IPS-11a (cell line): ENCODE data around the gene ELMO1.

Experiments
- H3K4me3 ChIP-seq: one replicate; pipeline ENCODE4 v1.5.1; 2013; ENCODE audit warnings: low read depth, low read length, control low read depth

Gene ELMO1

DNA sequence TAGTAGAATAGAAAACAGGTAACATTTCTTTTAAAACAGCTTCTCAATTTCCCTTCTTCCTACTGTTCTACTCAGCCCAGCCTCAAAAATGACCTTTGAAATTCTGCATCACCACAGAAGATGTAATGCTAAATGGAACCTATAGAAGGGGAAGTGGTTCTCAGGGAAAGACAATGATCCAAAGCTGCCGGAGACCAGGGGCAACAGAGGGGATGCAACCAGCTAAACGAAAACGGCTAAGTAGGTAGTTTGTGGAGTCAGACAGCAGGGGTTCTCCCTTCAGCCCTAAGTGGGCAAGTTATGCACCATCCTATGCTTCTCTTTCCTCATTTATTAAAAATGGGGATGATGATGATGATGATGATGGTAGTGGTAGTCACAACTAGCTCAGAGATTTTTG is 214.3 kb downstream of the ELMO1 start:
- no peak overlapping the region for H3K4me3 ChIP-seq

DNA sequence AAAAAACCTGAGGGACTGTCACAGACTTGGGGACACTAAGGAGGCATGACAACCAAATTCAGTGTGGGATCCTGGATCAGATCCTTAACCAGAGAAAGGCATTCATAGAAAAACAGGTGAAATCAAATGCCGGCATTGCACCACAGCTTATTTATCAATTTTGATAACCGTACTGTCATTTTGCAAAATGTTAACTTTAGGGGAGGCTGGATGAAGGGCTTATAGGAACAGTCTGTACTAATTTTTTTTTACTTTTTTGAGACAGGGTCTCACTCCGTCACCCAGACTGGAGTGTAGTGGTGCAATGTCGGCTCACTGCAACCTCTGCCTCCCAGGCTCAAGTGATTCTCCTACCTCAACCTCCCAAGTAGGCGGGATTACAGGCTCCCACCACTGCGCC is 217.1 kb downstream of the ELMO1 start:
- H3K4me3 ChIP-seq: no peak overlapping the region

DNA sequence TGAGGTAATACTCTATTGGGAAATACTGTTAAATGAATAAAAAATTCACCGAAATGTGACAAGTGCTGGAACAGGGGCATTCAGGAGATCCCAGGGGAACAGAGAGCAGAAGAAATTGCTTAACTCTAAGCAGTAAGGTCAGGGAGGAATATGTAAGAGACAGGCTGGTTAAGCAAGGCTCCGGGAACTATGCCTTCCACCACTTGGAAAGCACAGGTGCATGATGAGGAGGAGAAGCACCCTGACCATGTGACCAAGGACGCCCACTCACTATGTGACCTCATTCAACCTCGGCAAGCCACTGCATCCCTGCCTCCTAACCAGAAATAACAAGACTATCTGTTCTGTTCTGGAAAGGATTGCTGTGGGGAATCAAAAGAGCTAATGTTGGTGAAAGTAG is 218.4 kb downstream of the ELMO1 start:
- no peak overlapping the region for H3K4me3 ChIP-seq

DNA sequence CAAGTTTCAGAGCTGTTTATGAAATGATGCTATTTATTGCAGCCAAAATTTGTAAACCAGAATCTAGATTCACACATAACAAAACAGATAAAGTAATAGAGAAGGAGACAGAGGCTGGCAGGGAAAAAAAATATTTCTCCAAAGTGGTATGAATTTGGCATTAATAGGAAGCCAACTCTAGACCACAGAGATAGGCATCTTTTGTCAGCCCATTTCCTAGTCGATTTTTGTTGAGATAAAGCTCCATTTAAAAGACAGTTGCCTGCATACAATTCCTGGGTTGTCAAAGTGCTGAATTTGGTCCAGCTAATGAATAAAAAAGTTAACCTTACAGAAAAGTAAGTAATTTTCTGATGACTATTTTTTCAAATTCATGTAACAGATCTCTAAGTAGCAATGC is 219.3 kb downstream of the ELMO1 start:
- no peak overlapping the region for H3K4me3 ChIP-seq

DNA sequence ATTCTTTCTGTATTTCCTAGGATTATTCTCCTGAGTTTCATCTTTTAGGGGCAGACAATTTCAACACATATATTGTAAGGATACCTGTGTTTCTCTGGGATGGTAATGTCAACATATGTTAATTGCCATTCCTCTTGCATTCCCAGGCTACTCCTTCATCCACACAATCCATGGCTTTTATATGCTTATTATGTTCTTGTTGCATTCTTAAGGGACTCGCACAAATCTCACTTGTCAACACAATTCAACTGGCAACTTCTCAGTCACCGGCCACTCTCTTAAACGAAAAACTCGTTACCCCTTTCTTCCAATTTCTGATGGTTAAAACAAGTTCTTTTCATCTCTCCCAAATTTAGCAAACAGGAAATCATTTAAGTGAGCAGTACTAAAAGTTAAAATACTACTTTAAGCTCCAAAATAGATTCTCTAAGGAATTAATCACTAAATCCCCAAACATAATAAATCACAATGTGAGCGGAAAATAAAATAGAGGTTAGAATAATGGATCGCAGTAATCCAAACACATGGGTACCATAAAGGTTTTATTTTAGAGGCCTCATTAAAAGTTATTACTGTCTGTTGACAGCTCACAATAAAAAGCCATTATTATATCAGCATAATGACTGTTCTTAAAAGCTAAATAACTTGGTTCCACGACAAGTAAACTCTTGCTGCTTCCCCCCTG is 223.2 kb downstream of the ELMO1 start:
- H3K4me3 ChIP-seq: no peak overlapping the region

DNA sequence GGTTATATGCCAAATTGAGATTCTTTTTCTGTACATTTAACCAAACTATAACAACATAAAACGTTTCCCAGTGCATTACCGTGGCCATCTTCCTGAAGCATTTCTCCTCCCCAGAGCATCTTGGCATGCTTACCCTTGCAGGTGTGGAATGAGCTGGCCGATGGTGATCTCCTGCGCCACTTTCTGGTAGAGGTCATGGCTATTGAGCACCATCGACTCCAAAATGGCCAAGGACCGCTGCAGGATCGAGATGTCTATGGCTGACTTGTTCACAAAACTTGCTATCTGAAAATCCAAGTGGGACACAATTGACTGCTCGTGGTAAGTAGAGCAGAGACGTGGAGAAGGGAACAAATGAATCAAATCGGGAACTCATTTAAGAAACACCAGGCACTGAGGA is 223.9 kb downstream of the ELMO1 start:
- no peak overlapping the region for H3K4me3 ChIP-seq

DNA sequence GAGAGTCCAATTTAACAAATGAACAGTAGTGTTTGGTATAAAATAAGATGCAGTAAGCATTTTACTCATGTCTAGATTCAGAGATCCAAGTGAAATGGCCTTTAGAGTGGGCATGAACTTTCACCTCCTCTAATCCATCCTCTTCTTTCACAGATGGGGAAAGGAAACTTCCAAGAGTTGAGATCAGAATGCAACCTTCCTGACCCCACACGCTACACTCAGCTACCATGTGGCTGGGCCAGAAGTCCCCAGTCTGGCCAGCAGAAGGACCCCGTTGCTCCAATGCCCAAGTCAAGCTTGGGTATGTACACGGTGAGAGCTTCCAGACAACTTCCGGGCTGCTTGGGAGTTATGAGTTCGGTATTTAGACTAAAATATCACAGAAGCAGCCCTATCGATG is 228.0 kb downstream of the ELMO1 start:
- no peak overlapping the region for H3K4me3 ChIP-seq

DNA sequence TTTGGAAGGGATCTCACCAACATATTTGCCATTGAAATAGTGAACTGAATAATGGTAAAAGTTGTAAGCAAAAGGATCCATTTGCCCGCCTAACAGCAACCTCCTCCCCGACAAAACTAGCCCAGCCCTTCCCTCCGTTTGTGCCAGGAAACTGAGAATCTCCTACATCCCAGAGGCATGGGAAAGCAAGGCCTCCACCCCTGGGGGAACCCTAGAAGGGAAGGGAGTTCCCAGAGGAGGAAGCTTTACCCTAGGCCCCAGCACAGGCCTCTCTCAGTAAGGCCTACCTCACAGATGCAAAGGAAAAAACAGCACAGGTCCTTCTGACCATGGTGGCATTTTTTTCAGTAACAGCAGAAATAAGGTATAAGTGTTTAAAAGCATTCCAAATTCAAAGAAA is 229.7 kb downstream of the ELMO1 start:
- no peak overlapping the region for H3K4me3 ChIP-seq

DNA sequence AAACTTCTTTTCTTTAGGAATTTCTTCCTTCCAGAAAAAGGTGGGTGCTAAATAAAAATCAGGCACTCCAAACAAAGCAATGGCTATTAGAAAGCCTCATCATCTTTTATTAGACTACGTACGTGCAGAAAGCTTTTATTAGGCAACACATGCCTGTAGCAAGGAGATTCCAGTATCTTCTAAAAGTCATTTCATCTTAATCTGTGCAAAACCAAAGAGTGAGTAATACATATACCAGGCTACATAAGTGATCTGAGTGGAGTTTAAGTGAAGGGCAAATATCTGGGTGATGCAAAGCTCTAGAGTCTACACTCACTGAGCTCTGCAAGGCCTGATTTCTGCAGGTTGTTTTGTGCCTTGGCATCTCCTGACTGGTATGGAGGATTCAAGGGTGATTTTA is 231.7 kb downstream of the ELMO1 start:
- no peak overlapping the region for H3K4me3 ChIP-seq

DNA sequence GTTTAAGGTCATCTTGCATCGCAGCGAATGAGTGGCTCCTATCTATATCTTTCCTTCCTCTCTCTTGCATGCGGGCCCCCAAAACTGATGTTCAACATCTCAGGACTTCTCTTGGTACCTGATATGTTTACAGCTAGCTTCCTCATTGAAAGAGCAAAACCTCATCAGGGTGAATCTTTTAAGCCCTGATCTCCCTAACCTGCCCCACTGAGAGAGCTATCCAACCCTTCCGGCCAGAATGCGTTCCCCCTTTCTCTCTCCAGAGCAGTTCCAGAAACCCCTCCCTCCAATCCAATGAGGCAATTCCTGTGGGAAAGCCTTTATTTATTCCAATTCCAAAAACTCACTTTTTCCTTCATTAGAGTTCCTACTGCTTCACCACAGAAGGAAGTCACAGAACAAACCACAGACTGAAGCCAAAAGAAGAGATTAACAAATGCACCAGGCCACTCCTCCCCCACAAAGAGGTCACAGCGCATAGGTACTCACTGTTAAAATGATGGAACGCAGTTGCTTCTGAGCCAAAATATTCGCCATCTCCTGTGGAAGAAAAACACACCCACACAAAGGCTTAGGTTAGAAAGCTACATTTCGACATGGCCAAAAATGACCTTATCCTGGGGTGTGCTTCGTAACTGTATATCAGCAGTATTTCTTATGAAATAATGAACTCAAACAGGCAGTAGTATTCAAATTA is 232.4 kb downstream of the ELMO1 start:
- H3K4me3 ChIP-seq: no peak overlapping the region

DNA sequence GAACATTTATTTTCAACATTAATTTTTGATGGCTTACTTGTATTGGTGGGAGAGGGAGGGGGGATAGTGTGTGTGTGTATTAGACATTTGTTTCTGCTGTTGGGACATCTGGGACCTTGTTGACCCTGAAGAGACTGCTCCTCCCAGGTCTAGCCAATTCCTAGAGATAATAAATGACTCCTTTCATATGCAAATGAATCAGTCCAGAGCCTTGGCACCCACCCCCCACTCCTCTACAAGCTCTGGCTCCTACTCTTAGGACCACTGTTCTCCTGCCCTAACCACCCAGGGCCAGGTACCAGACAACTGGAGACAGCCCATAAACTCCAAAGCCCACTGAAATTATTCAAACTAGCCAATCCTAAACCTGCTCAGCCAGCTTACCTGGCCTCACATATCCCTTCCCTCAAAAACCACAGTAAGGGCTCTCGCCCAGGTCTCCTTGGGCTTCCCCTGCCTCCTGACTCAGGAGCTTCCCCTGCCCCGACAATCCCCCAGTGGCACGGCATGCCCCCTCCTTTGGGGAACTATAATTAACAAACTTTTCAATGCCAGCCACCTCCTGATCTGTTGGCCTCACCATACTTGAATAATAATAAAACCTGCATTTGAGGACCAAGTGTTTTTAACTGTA is 233.3 kb downstream of the ELMO1 start:
- no peak overlapping the region for H3K4me3 ChIP-seq

DNA sequence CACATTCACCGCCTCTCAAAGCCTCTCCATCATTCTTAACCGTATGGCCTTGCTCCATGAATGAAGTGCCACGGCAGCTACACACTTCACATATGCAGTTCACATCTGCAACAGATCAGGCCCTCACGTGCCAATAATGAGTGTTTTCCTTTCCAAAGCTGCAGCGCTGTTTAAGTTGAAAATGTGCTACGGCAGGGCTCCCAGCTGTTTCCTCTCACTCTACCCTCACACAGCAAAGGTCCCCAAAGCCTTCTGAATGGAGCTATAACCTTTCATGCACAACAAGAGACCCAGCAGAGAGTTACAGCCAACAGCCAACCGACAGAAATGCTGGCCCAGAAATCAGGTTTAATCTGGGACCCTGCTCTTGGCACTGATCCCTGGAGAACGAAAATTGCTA is 236.1 kb downstream of the ELMO1 start:
- no peak overlapping the region for H3K4me3 ChIP-seq

DNA sequence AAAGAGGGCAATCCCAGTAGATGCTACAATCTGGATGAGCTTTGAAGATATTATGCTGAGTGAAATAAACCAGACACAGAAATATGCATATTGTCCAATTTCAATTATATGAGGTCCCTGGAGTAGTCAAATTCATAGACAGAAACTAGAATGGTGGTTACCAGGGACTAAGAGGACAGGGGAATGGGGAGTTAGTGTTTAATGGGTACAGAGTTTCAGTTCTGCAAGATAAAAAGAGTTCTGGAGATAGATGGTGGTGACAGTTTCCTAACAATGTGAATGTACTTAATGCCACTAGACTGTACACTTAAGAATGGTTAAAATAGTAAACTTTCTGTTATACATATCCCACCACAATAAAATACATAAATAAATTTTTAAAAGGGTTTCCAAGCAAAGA is 236.6 kb downstream of the ELMO1 start:
- no peak overlapping the region for H3K4me3 ChIP-seq

DNA sequence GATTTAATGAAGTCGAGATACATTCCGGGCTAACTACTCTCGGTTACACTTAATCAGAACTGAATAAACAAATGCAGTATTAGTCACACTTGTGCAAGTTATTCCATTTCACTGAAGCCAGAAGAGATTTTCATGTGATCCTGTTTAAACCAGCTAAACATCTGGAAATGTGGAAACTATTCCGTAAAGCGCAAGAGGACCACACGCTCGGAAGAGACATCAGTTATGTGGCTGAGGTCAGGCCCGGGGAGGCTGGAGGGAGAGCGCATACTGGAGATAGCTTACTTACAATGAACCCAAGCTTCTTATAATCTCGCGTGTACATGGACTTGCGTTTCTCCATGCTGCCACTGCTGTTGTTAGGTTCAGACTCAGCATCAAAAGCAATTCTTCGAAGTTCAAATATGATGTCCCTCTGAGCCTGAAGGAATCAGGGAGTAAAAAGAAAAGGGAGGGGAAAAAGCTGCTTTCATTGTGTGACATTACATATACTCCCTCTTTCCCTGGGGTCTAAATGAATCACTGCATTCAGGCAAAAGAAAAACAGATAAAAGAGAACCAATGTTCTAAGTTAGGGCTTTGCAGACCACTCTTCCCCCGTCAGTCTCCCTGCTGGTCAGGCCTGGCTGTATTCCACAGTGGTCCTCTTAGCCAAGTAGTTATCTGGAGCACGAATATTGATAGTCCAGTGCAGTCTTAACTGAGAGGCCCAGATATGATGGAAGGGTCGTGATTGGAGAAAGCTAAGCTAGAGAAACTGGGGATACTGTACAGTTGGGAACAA is 237.4 kb downstream of the ELMO1 start:
- no peak overlapping the region for H3K4me3 ChIP-seq

DNA sequence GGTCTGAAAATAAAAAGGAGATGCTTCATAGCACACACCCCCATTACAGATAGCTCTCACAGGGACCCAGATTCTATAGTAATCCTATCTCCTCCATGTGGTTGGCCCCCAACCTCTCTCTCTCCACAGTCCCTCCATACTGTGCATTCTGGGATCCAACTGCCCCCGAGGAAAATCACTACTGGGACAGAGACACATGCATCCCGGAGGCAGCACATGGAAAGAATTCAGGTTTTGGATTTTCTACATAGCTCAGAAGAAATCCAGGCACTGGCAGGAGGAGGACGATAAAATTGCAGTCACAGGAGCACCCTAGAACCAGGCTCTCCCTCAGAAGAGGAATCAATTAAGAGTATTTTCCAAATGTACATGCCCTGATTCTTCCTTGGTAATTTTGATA is 239.5 kb downstream of the ELMO1 start:
- H3K4me3 ChIP-seq: no peak overlapping the region

DNA sequence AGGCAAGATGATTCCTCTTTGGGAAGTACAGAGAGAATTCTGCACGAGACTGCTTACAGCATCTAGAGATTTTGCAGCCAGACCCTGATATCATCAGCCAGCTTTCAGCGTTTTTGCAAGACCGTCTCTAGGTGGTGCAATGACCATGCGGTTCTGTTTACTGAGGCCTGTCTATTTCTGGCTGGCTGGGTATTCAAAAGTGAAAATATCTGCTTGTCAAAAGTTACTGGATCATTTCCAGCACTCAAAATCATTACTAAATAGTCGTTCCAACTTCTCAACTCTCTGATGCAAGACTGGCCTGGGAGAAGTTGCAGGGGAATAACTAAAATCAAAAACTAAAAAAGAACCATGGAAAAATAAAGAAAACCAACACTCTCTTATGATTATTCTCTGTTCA is 240.1 kb downstream of the ELMO1 start:
- H3K4me3 ChIP-seq: no peak overlapping the region

DNA sequence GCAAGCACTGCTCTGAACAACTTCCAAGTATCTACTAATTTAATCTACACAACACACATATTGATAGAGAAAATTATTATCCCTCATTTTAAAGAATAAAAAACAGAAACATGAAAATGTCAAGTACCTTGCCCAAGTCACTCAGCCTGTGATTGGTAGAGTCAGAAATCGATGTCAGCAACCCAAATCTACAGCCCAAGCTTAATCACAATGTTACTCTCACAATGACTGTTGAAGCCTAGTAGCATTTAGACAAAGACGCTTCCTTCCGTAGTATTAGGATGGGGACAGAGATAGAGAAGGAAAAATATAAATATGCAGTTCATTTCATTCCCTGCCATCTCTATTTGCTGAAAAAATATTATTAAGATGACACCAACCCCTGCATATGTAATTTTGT is 242.5 kb downstream of the ELMO1 start:
- no peak overlapping the region for H3K4me3 ChIP-seq

DNA sequence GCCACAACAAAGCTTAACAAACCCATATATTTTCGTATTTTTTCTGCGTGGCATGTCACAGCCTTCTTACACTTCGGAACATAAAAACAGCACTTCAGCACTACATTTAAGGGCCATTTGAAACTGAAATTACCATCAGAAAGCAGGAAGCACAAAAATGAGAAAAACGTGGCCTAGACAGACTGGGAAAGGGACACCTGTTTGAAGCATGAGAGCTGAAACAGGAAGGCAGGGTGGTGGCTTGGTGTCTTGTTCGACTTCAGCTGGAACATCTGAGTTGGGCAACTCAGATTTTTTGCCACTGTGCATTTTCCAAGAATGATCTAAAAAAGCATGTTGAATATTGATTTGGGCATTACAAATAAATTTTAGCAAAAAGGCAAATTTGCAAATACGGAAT is 243.2 kb downstream of the ELMO1 start:
- H3K4me3 ChIP-seq: no peak overlapping the region

DNA sequence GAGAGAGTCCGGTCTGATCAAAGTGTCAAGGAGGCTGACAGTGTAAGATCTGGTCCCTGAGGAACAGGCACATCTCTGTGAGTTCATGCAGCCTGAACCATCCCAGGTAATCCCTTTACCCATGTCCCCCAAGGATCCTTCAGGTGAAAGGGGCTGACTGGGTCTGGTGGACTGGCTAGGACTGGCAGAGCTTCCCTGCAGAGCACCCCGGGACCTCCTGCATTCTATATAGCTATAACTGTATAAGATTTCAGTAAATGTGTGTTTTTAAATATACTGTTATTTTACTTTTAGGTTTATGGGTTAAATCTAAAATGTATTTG is 246.8 kb downstream of the ELMO1 start:
- H3K4me3 ChIP-seq: no peak overlapping the region

DNA sequence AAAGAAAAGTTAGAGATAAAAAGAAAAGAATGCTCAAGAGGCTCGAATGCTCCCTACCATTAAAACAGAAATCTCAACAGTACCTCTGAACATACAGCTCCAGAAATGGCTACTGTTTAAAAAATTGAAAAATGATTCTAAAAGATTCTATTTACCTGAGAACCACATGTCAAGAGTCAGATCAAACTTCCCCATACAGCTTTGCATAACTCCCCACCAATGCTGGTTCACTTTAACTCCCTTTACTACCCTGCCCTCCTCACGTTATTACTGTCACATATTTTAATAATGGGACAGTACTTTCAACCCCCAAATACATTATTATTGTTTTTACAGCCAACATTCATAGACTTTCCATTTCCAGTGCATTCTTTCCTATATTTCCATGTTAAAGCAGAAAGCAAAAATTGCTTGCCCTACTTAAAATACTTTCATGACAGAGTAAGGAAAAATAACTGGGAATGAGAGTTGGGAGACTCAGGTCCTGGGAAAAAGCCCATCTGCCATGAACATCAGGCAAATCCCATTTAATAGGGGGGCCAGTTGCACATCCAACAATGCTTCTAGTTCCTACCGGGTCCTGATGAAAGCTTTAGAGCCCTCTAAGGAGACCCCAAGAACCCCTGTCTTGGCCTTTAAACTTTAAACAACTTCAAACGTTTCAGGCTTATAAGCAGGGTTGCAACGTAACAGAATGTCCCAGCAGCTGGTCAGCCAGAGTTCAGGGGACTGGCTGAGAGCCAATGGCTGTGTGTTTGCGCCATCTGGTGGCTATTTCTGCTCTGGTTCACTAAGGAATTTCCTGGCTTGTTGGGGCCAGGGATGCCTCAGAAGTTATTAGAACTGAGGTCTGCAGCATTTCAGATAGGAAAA is 247.4 kb downstream of the ELMO1 start:
- H3K4me3 ChIP-seq: no peak overlapping the region

DNA sequence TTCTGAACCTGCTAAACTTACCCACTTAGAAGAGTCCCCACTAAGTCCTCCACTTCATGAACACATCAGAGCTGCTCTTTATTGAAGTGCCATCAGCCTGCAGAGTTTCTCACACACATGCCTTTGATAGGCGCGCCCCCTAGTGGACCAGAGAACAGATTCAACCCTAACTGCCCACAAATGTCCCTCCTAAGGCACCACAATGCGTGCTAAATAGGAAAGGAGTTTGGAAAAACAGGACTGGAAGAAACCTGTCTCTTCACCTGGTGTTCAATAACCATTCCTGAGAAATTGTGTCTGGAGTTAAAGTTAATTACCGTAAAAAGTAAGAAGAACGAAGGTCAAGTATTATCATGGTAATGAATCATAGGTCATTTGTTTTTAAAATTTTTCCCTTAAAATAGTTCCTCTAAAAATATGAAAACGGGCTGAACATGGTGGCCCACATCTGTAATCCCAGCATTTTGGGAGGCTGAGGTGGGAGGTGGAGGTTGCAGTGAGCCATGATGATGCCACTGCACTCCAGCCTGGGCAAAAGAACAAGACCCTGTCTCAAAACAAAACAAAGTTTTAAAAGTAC is 249.7 kb downstream of the ELMO1 start:
- no peak overlapping the region for H3K4me3 ChIP-seq
